PC-3 (cell line): ENCODE results near the gene ZNF385B. TPM values are rescaled to one million over a fixed set of nuclear protein-coding genes. Genes with fewer than 3 reads are reported as not detected.
"Not testable (repeated sequence)": the region's sequence is repeated elsewhere in the genome, so short reads cannot be mapped to it uniquely, and the experiment has no call there.

Source experiments
- ATAC-seq: fragments of 200-7000 bp; cut with Tn5 transposase; 2 replicates; pipeline ENCODE4 v1.9.1; 2020; ENCODE audit warnings: mild to moderate bottlenecking, moderate library complexity
- BruUV-seq: library from RNA; stranded (reverse); fragments of 400-500 nt; replicated peaks from 2 replicates; lab custom pipeline; 2021; lab: Mats Ljungman, UMichigan
- CTCF ChIA-PET: fragments of 300-600 bp; sonication (Branson Sonifier 250); formaldehyde crosslinking; loops from one replicate; lab custom pipeline; 2022; ENCODE audit warnings: antibody characterized with exemption; lab: Charles Lee
- POLR2A ChIA-PET: fragments of 300-600 bp; sonication (Branson Sonifier 250); formaldehyde crosslinking; loops from one replicate; lab custom pipeline; 2022; ENCODE audit warnings: antibody characterized with exemption; ENCODE audit not compliant: unreplicated experiment; lab: Charles Lee
- DNase-seq: peaks from one replicate; pipeline ENCODE4 v3.0.0-alpha.2; 2015
- H2AFZ ChIP-seq: fragments of 300-600 bp; sonication (generic); 2 replicates; pipeline ENCODE4 v1.6.0; 2016; ENCODE audit warnings: antibody characterized with exemption, low read length
- H3F3A ChIP-seq: fragments of 300-600 bp; sonication (generic); one replicate; pipeline ENCODE4 v1.6.0; 2017; ENCODE audit warnings: antibody characterized with exemption, low read length, control low read depth, mild to moderate bottlenecking; ENCODE audit not compliant: unreplicated experiment
- H3K27ac ChIP-seq: fragments of 300-600 bp; sonication (generic); 2 replicates; pipeline ENCODE4 v1.5.1; 2016; ENCODE audit warnings: mild to moderate bottlenecking, low read length
- H3K27me3 ChIP-seq: fragments of 300-600 bp; sonication (generic); 2 replicates; pipeline ENCODE4 v1.6.1; 2016; ENCODE audit warnings: low read length, mixed read lengths
- H3K36me3 ChIP-seq: fragments of 300-600 bp; sonication (generic); 2 replicates; pipeline ENCODE4 v1.6.1; 2016; ENCODE audit warnings: low read depth, mixed run types, low read length, mixed read lengths
- H3K4me1 ChIP-seq: fragments of 300-600 bp; sonication (generic); 2 replicates; pipeline ENCODE4 v1.5.1; 2016; ENCODE audit warnings: low read length; ENCODE audit not compliant: insufficient read depth
- H3K4me2 ChIP-seq: fragments of 300-600 bp; sonication (generic); 2 replicates; pipeline ENCODE4 v1.6.0; 2016; ENCODE audit warnings: low read length
- H3K4me3 ChIP-seq: fragments of 300-600 bp; sonication (generic); 2 replicates; pipeline ENCODE4 v1.5.1; 2016; ENCODE audit warnings: mild to moderate bottlenecking, low read length, mixed read lengths
- H3K79me2 ChIP-seq: fragments of 300-600 bp; sonication (generic); 2 replicates; pipeline ENCODE4 v1.6.1; 2017; ENCODE audit warnings: low read length, mixed read lengths
- H3K9ac ChIP-seq: fragments of 300-600 bp; sonication (generic); 2 replicates; pipeline ENCODE4 v1.6.0; 2016; ENCODE audit warnings: mild to moderate bottlenecking, low read length
- H3K9me2 ChIP-seq: fragments of 300-600 bp; sonication (generic); replicated peaks from 2 replicates; pipeline ENCODE4 v1.6.1; 2016; ENCODE audit warnings: mixed run types, low read length, mixed read lengths
- H3K9me3 ChIP-seq: fragments of 300-600 bp; sonication (generic); 2 replicates; pipeline ENCODE4 v1.6.1; 2016; ENCODE audit warnings: low read length, mixed read lengths
- H4K20me1 ChIP-seq: fragments of 300-600 bp; sonication (generic); 2 replicates; pipeline ENCODE4 v1.6.1; 2016; ENCODE audit warnings: low read length, mixed read lengths
- CTCF ChIP-seq: fragments of 300-600 bp; sonication (generic); conservative IDR thresholded peaks from 2 replicates; pipeline ENCODE4 v1.5.1; 2017; ENCODE audit warnings: antibody characterized with exemption, low read depth, mild to moderate bottlenecking, low read length
- EZH2 ChIP-seq: fragments of 300-600 bp; sonication (generic); IDR thresholded peaks from one replicate; pipeline ENCODE4 v1.6.1; 2017; ENCODE audit warnings: antibody characterized with exemption, mild to moderate bottlenecking, low read length; ENCODE audit not compliant: unreplicated experiment
- EZH2phosphoT487 ChIP-seq: fragments of 300-600 bp; sonication (generic); IDR thresholded peaks from 2 replicates; pipeline ENCODE4 v1.6.1; 2018; ENCODE audit warnings: mild to moderate bottlenecking, antibody characterized with exemption, low read length, borderline replicate concordance
- intact Hi-C: fragments of 100-400 bp; cut with micrococcal nuclease; formaldehyde crosslinking; loops from 2 replicates; pipeline ENCODE4 v1.9.0; 2023
- total RNA-seq: library from RNA; depleted of rRNA; stranded (reverse); fragments of >200 nt; gene quantifications from 2 replicates; pipeline ENCODE4 v1.2.3, GENCODE V29; 2014

The ZNF385B gene
- total RNA-seq, 1 experiment from 2014 or later, result 2.4 TPM

GRCh38 chr2:179890666-179891065 lies 29.3 kb upstream of the ZNF385B start:
- no peaks in the 10 kb centered on the region for H3K27me3 ChIP-seq
- ATAC-seq (no peak), DNase-seq (no peak)
- no peaks in the 10 kb centered on the region for H3K79me2 ChIP-seq
- POLR2A ChIA-PET, result no interaction called here
- H3K36me3 ChIP-seq, result no peaks in the 10 kb centered on the region
- no peak overlapping the region for H3K27ac ChIP-seq
- TF ChIP-seq CTCF, result no peak
- no peak for TF ChIP-seq EZH2phosphoT487
- no peak for TF ChIP-seq EZH2
- no peak overlapping the region for H3K4me2 ChIP-seq
- no peaks in the 10 kb centered on the region for H4K20me1 ChIP-seq
- intact Hi-C loops, result no loop called here
- H3K9ac ChIP-seq, result no peak overlapping the region
- CTCF ChIA-PET, result no interaction called here
- H2AFZ ChIP-seq, result no peak overlapping the region
- H3K4me1 ChIP-seq, result no peaks in the 10 kb centered on the region
- no TSS peak for BruUV-seq
- H3K9me2 ChIP-seq, result no peaks in the 10 kb centered on the region
- H3F3A ChIP-seq, result no peaks in the 10 kb centered on the region
- no peak overlapping the region for H3K4me3 ChIP-seq
- 0 out of 2 replicates have a peak, but pooled peaks cover 9% of the 10 kb centered on the region for H3K9me3 ChIP-seq

- H4K20me1 ChIP-seq, POLR2A ChIA-PET, H3K9me2 ChIP-seq, H3K9ac ChIP-seq, H3K4me3 ChIP-seq, H3K79me2 ChIP-seq, H3K9me3 ChIP-seq, BruUV-seq, CTCF ChIA-PET, H2AFZ ChIP-seq, H3K27ac ChIP-seq, H3K36me3 ChIP-seq, DNase-seq, ATAC-seq, H3K27me3 ChIP-seq, H3F3A ChIP-seq, intact Hi-C loops, H3K4me2 ChIP-seq, H3K4me1 ChIP-seq: not testable (repeated sequence)
These were observed 27.2 kb upstream of the ZNF385B start for GRCh38 chr2:179888642-179889041.

- Histone ChIP-seq H3K36me3 (no peaks in the 10 kb centered on the region), H3F3A (no peaks in the 10 kb centered on the region), H3K9me3 (0 out of 2 replicates have a peak, but pooled peaks cover 3% of the 10 kb centered on the region), H3K4me1 (no peaks in the 10 kb centered on the region), H4K20me1 (no peaks in the 10 kb centered on the region), H3K9me2 (no peaks in the 10 kb centered on the region), H3K79me2 (no peaks in the 10 kb centered on the region), H3K27ac (no peak overlapping the region), H3K27me3 (no peaks in the 10 kb centered on the region), H2AFZ (no peak overlapping the region), H3K4me2 (no peak overlapping the region), H3K4me3 (no peak overlapping the region), H3K9ac (no peak overlapping the region)
- POLR2A ChIA-PET, result no interaction called here
- DNase-seq, result no peak
- no peak for ATAC-seq
- no TSS peak for BruUV-seq
- intact Hi-C loops, result no loop called here
- CTCF ChIA-PET, result no interaction called here
- no peak for TF ChIP-seq CTCF
- no peak for TF ChIP-seq EZH2phosphoT487
- TF ChIP-seq EZH2, result no peak
These were observed 22.8 kb upstream of the ZNF385B start for GRCh38 chr2:179884193-179884592.
